Stimulated activated naive B cell treated with anti-CD40 and anti-IgM and Interleukin-4, amounts not matched to agents 10 μg/mL and 1 μg/mL and 100 μg/mL, for 72 hours (primary cell): ENCODE results near the gene HPS6.

ENCODE experiments used
- ATAC-seq, 2 donors: fragments of 150-1000 bp; cut with Tn5 transposase; replicated peaks; 2 replicates each; pipeline ENCODE4 v1.10.0; 2021; ENCODE audit warnings: moderate library complexity in 1 of 2
- DNase-seq: peaks from one replicate; pipeline ENCODE4 v3.0.0; 2021
- H3K27ac Mint-ChIP-seq: one replicate; pipeline ENCODE4 v1.8.0; 2022; ENCODE audit warnings: mild to moderate bottlenecking, mixed read lengths
- H3K27me3 Mint-ChIP-seq, 2 donors: one replicate each; pipeline ENCODE4 v1.8.0; 2022; ENCODE audit warnings: mixed read lengths in 2 of 2
- H3K36me3 Mint-ChIP-seq, 2 donors: one replicate each; pipeline ENCODE4 v1.8.0; 2022; ENCODE audit warnings: mixed read lengths in 2 of 2, mild to moderate bottlenecking in 1 of 2
- H3K4me1 Mint-ChIP-seq, 2 donors: one replicate each; pipeline ENCODE4 v1.8.0; 2022; ENCODE audit warnings: mixed read lengths in 2 of 2, mild to moderate bottlenecking in 1 of 2
- H3K4me3 Mint-ChIP-seq, 2 donors: one replicate each; pipeline ENCODE4 v1.8.0; 2022; ENCODE audit warnings: mild to moderate bottlenecking in 2 of 2, mixed read lengths in 2 of 2, moderate library complexity in 1 of 2
- H3K9me3 Mint-ChIP-seq, 2 donors: one replicate each; pipeline ENCODE4 v1.8.0; 2022; ENCODE audit warnings: mixed read lengths in 2 of 2, mild to moderate bottlenecking in 1 of 2

The HPS6 gene

GRCh38 chr10:102055647-102056419 lies 9.3 kb upstream of the HPS6 start, which contains the start of gene ARMH3:
ARMH3 (minus strand) TSS chr10:102056173; CDS start chr10:102040114, 16,059 bp downstream.
- Mint-ChIP-seq H3K36me3 (peaks cover 0 to 3% of the 10 kb centered on the region in 2 donors), H3K27me3 (no peaks in the 10 kb centered on the region), H3K4me1 (peaks cover 21 to 47% of the 10 kb centered on the region in 2 donors), H3K27ac (peak within 1 kb of the TSS; percentile 98), H3K9me3 (no peaks in the 10 kb centered on the region), H3K4me3 (peak within 1 kb of the TSS; percentile 93 to 97)
- DNase-seq = peak; percentile 91
- peak; percentile 97 to 98 for ATAC-seq

GRCh38 chr10:102059987-102060386 lies 5.2 kb upstream of the HPS6 start:
- Mint-ChIP-seq H3K4me3 (no peak overlapping the region), H3K4me1 (peaks cover 6 to 20% of the 10 kb centered on the region in 2 donors), H3K9me3 (no peaks in the 10 kb centered on the region), H3K27me3 (no peaks in the 10 kb centered on the region), H3K27ac (no peak overlapping the region), H3K36me3 (peaks cover 0 to 3% of the 10 kb centered on the region in 2 donors)
- no peak for DNase-seq
- ATAC-seq = no peak

- Mint-ChIP-seq H3K4me1 (peaks cover 17 to 48% of the 10 kb centered on the region in 2 donors), H3K4me3 (peak overlapping the region; percentile 97), H3K27ac (peak overlapping the region; percentile 91), H3K36me3 (peaks cover 15 to 16% of the 10 kb centered on the region in 2 donors), H3K27me3 (no peaks in the 10 kb centered on the region), H3K9me3 (no peaks in the 10 kb centered on the region)
- no peak for DNase-seq
- no peak for ATAC-seq
Observed at GRCh38 chr10:102064503-102064867, 664 bp upstream of the HPS6 start.

GRCh38 chr10:102065561-102066398 lies 631 bp downstream of the HPS6 start:
- Mint-ChIP-seq H3K27ac (peak overlapping the region; percentile 96), H3K36me3 (peaks cover 20% of the 10 kb centered on the region in 2 donors), H3K27me3 (no peaks in the 10 kb centered on the region), H3K9me3 (no peaks in the 10 kb centered on the region), H3K4me3 (peak overlapping the region; percentile 97), H3K4me1 (peaks cover 20 to 48% of the 10 kb centered on the region in 2 donors)
- ATAC-seq (peak; percentile 37 to 39), DNase-seq (no peak)

GRCh38 chr10:102066399-102067088 lies 1.4 kb downstream of the HPS6 start:
- H3K4me1 Mint-ChIP-seq = peaks cover 20 to 48% of the 10 kb centered on the region in 2 donors
- H3K9me3 Mint-ChIP-seq = no peaks in the 10 kb centered on the region
- ATAC-seq (no peak), DNase-seq (no peak)
- no peaks in the 10 kb centered on the region for H3K27me3 Mint-ChIP-seq
- H3K4me3 Mint-ChIP-seq = peak overlapping the region; percentile 97
- peaks cover 20 to 24% of the 10 kb centered on the region in 2 donors for H3K36me3 Mint-ChIP-seq
- H3K27ac Mint-ChIP-seq = peak overlapping the region; percentile 96

- Mint-ChIP-seq H3K9me3 (no peaks in the 10 kb centered on the region), H3K36me3 (peaks cover 20 to 24% of the 10 kb centered on the region in 2 donors), H3K27me3 (no peaks in the 10 kb centered on the region), H3K27ac (no peak overlapping the region), H3K4me3 (peak overlapping the region; percentile 36 to 62), H3K4me1 (peaks cover 22 to 55% of the 10 kb centered on the region in 2 donors)
- ATAC-seq (no peak), DNase-seq (no peak)
Observed at GRCh38 chr10:102067091-102067916, 2.2 kb downstream of the HPS6 start.

GRCh38 chr10:102068216-102068615 lies 3.1 kb downstream of the HPS6 start:
- H3K9me3 Mint-ChIP-seq = no peaks in the 10 kb centered on the region
- peaks cover 20 to 24% of the 10 kb centered on the region in 2 donors for H3K36me3 Mint-ChIP-seq
- no peak overlapping the region for H3K27ac Mint-ChIP-seq
- no peaks in the 10 kb centered on the region for H3K27me3 Mint-ChIP-seq
- H3K4me1 Mint-ChIP-seq = peaks cover 25 to 56% of the 10 kb centered on the region in 2 donors
- DNase-seq (no peak), ATAC-seq (no peak)
- no peak overlapping the region for H3K4me3 Mint-ChIP-seq

GRCh38 chr10:102069071-102069470 lies 3.9 kb downstream of the HPS6 start:
- H3K27ac Mint-ChIP-seq = no peak overlapping the region
- peaks cover 20 to 24% of the 10 kb centered on the region in 2 donors for H3K36me3 Mint-ChIP-seq
- peaks cover 23 to 52% of the 10 kb centered on the region in 2 donors for H3K4me1 Mint-ChIP-seq
- no peaks in the 10 kb centered on the region for H3K27me3 Mint-ChIP-seq
- ATAC-seq = no peak
- DNase-seq = no peak
- no peaks in the 10 kb centered on the region for H3K9me3 Mint-ChIP-seq
- H3K4me3 Mint-ChIP-seq = no peak overlapping the region

- Mint-ChIP-seq H3K27ac (no peak overlapping the region), H3K4me1 (peaks cover 10 to 24% of the 10 kb centered on the region in 2 donors), H3K9me3 (no peaks in the 10 kb centered on the region), H3K36me3 (peaks cover 7 to 14% of the 10 kb centered on the region in 2 donors), H3K4me3 (no peak overlapping the region), H3K27me3 (no peaks in the 10 kb centered on the region)
- DNase-seq (peak; percentile 61), ATAC-seq (peak; percentile 96 to 97)
Observed at GRCh38 chr10:102072673-102073527, 7.8 kb downstream of the HPS6 start.

- Mint-ChIP-seq H3K27me3 (no peaks in the 10 kb centered on the region), H3K4me1 (no peaks in the 10 kb centered on the region), H3K4me3 (no peak overlapping the region), H3K27ac (no peak overlapping the region), H3K36me3 (peaks cover 1 to 5% of the 10 kb centered on the region in 2 donors), H3K9me3 (no peaks in the 10 kb centered on the region)
- ATAC-seq (no peak), DNase-seq (no peak)
Observed at GRCh38 chr10:102083541-102083940, 18.4 kb downstream of the HPS6 start.

- H3K4me3 Mint-ChIP-seq = no peak overlapping the region
Observed at GRCh38 chr10:102085336-102085735, 20.2 kb downstream of the HPS6 start.

GRCh38 chr10:102086196-102086595 lies 21.0 kb downstream of the HPS6 start:
- Mint-ChIP-seq H3K4me3 (no peak overlapping the region), H3K4me1 (no peaks in the 10 kb centered on the region), H3K27me3 (no peaks in the 10 kb centered on the region), H3K36me3 (peaks cover 1 to 7% of the 10 kb centered on the region in 2 donors), H3K9me3 (no peaks in the 10 kb centered on the region), H3K27ac (no peak overlapping the region)
- no peak for ATAC-seq
- DNase-seq = no peak

More at GRCh38 chr10:102085336-102085735, 20.2 kb downstream of the HPS6 start:
- Mint-ChIP-seq H3K36me3 (peaks cover 1 to 5% of the 10 kb centered on the region in 2 donors), H3K4me1 (no peaks in the 10 kb centered on the region), H3K27me3 (no peaks in the 10 kb centered on the region), H3K27ac (no peak overlapping the region), H3K9me3 (no peaks in the 10 kb centered on the region)
- ATAC-seq (no peak), DNase-seq (no peak)

- peaks cover 4 to 11% of the 10 kb centered on the region in 2 donors for H3K36me3 Mint-ChIP-seq
- no peak overlapping the region for H3K27ac Mint-ChIP-seq
Observed at GRCh38 chr10:102090772-102091171, 25.6 kb downstream of the HPS6 start.

More at GRCh38 chr10:102090772-102091171, 25.6 kb downstream of the HPS6 start:
- no peaks in the 10 kb centered on the region for H3K9me3 Mint-ChIP-seq
- no peak overlapping the region for H3K4me3 Mint-ChIP-seq
- ATAC-seq (no peak), DNase-seq (no peak)
- no peaks in the 10 kb centered on the region for H3K4me1 Mint-ChIP-seq
- no peaks in the 10 kb centered on the region for H3K27me3 Mint-ChIP-seq
